OCI-LY1 (cell line): ENCODE measurements around the gene B3GAT1.

Experiments used
- H2AFZ ChIP-seq: fragments of 200-600 bp; sonication (generic), shearing (Covaris generic); 2 replicates; pipeline ENCODE4 v1.6.0; 2014; ENCODE audit warnings: antibody characterized with exemption, mild to moderate bottlenecking, low read length
- H3F3A ChIP-seq: fragments of 200-600 bp; sonication (generic), shearing (Covaris generic); 2 replicates; pipeline ENCODE4 v1.6.0; 2014; ENCODE audit warnings: mild to moderate bottlenecking, antibody characterized with exemption, low read length, moderate library complexity; ENCODE audit not compliant: insufficient read depth
- H3K27ac ChIP-seq: fragments of 200-600 bp; sonication (generic); 2 replicates; pipeline ENCODE4 v1.5.1; 2014; ENCODE audit warnings: low read length, mixed run types, mild to moderate bottlenecking, low read depth; ENCODE audit not compliant: poor library complexity, severe bottlenecking
- H3K27me3 ChIP-seq: fragments of 200-600 bp; sonication (generic); 2 replicates; pipeline ENCODE4 v1.6.0; 2014; ENCODE audit warnings: antibody characterized with exemption, mild to moderate bottlenecking, low read length, moderate library complexity; ENCODE audit not compliant: insufficient read depth
- H3K36me3 ChIP-seq: fragments of 200-600 bp; sonication (generic); 2 replicates; pipeline ENCODE4 v1.6.1; 2014; ENCODE audit warnings: mild to moderate bottlenecking, antibody characterized with exemption, low read length, moderate library complexity, mixed read lengths; ENCODE audit not compliant: insufficient read depth
- H3K4me1 ChIP-seq: fragments of 200-600 bp; sonication (generic); 2 replicates; pipeline ENCODE4 v1.5.1; 2014; ENCODE audit warnings: mild to moderate bottlenecking, low read length, moderate library complexity; ENCODE audit not compliant: insufficient read depth, severe bottlenecking
- H3K4me2 ChIP-seq: fragments of 200-600 bp; sonication (generic), shearing (Covaris generic); 2 replicates; pipeline ENCODE4 v1.6.1; 2014; ENCODE audit warnings: low read length
- H3K4me3 ChIP-seq: fragments of 200-600 bp; sonication (generic); 2 replicates; pipeline ENCODE4 v1.5.1; 2014; ENCODE audit warnings: low read length, low read depth, mild to moderate bottlenecking, mixed read lengths; ENCODE audit not compliant: poor library complexity, severe bottlenecking
- H3K79me2 ChIP-seq: fragments of 200-600 bp; shearing (Covaris generic); 2 replicates; pipeline ENCODE4 v1.6.1; 2016; ENCODE audit warnings: mixed run types, low read length, mixed read lengths; ENCODE audit not compliant: insufficient read depth
- H3K9ac ChIP-seq: fragments of 200-600 bp; sonication (generic), shearing (Covaris generic); 2 replicates; pipeline ENCODE4 v1.6.1; 2014; ENCODE audit warnings: mild to moderate bottlenecking, low read length, mixed read lengths
- H3K9me2 ChIP-seq: fragments of 200-600 bp; sonication (generic), shearing (Covaris generic); 2 replicates; pipeline ENCODE4 v1.6.1; 2014; ENCODE audit warnings: low read depth, mild to moderate bottlenecking, low read length, mixed read lengths
- H3K9me3 ChIP-seq: fragments of 200-600 bp; shearing (Covaris generic); 2 replicates; pipeline ENCODE4 v1.6.1; 2014; ENCODE audit warnings: low read length, mixed read lengths
- H4K20me1 ChIP-seq: fragments of 200-600 bp; sonication (generic), shearing (Covaris generic); 2 replicates; pipeline ENCODE4 v1.6.0; 2016; ENCODE audit warnings: mild to moderate bottlenecking, low read length; ENCODE audit not compliant: insufficient read depth
- CTCF ChIP-seq: fragments of 200-600 bp; sonication (generic), shearing (Covaris generic); IDR thresholded peaks from 2 replicates; pipeline ENCODE4 v1.5.1; 2017; ENCODE audit warnings: mild to moderate bottlenecking, antibody characterized with exemption, low read length, moderate library complexity, mixed read lengths
- EZH2 ChIP-seq: fragments of 200-600 bp; sonication (generic), shearing (Covaris generic); IDR thresholded peaks from 2 replicates; pipeline ENCODE4 v1.8.0; 2017; ENCODE audit warnings: borderline replicate concordance, mixed run types, mild to moderate bottlenecking, antibody characterized with exemption, low read length, moderate library complexity, mixed read lengths

The B3GAT1 gene

GRCh38 chr11:134385171-134385570, 26.9 kb downstream of the B3GAT1 start:
- no peaks in the 10 kb centered on the region for H3K9me3 ChIP-seq
- no peak overlapping the region for H3K4me2 ChIP-seq
- no peaks in the 10 kb centered on the region for H3K4me1 ChIP-seq
- H3K27ac ChIP-seq: no peak overlapping the region
- no peaks in the 10 kb centered on the region for H3K9me2 ChIP-seq
- H3K79me2 ChIP-seq: no peaks in the 10 kb centered on the region
- H3K36me3 ChIP-seq: no peaks in the 10 kb centered on the region
- no peak overlapping the region for H3K4me3 ChIP-seq
- H3K9ac ChIP-seq: no peak overlapping the region
- no peaks in the 10 kb centered on the region for H4K20me1 ChIP-seq
- no peaks in the 10 kb centered on the region for H3F3A ChIP-seq
- H2AFZ ChIP-seq: no peak overlapping the region
- TF ChIP-seq CTCF: no peak
- TF ChIP-seq EZH2: no peak
- no peaks in the 10 kb centered on the region for H3K27me3 ChIP-seq

- Histone ChIP-seq H3K9ac (no peak overlapping the region), H2AFZ (no peak overlapping the region), H3K79me2 (no peaks in the 10 kb centered on the region), H3K27me3 (no peaks in the 10 kb centered on the region), H3K4me1 (no peaks in the 10 kb centered on the region), H3K36me3 (no peaks in the 10 kb centered on the region), H3K9me2 (no peaks in the 10 kb centered on the region), H3F3A (no peaks in the 10 kb centered on the region), H3K4me2 (no peak overlapping the region), H3K9me3 (no peaks in the 10 kb centered on the region), H3K27ac (no peak overlapping the region), H4K20me1 (no peaks in the 10 kb centered on the region), H3K4me3 (no peak overlapping the region)
- TF ChIP-seq EZH2: no peak
- no peak for TF ChIP-seq CTCF
These were observed 27.6 kb downstream of the B3GAT1 start for GRCh38 chr11:134384406-134384805.

GRCh38 chr11:134383576-134384221, 28.3 kb downstream of the B3GAT1 start:
- Histone ChIP-seq H3K4me1 (no peaks in the 10 kb centered on the region), H3K27ac (no peak overlapping the region), H3K9me2 (no peaks in the 10 kb centered on the region), H3K27me3 (no peaks in the 10 kb centered on the region), H3K4me3 (no peak overlapping the region), H3K9ac (no peak overlapping the region), H3K9me3 (no peaks in the 10 kb centered on the region), H2AFZ (no peak overlapping the region), H3K79me2 (no peaks in the 10 kb centered on the region), H3K4me2 (no peak overlapping the region), H4K20me1 (no peaks in the 10 kb centered on the region), H3F3A (no peaks in the 10 kb centered on the region), H3K36me3 (no peaks in the 10 kb centered on the region)
- TF ChIP-seq EZH2: no peak

GRCh38 chr11:134382830-134383229, 29.2 kb downstream of the B3GAT1 start:
- Histone ChIP-seq H3K4me1 (no peaks in the 10 kb centered on the region), H3K36me3 (no peaks in the 10 kb centered on the region), H3K4me2 (no peak overlapping the region), H3K27ac (no peak overlapping the region), H2AFZ (no peak overlapping the region), H3K27me3 (no peaks in the 10 kb centered on the region), H3K9ac (no peak overlapping the region), H3K4me3 (no peak overlapping the region), H4K20me1 (no peaks in the 10 kb centered on the region), H3K9me2 (no peaks in the 10 kb centered on the region), H3K79me2 (no peaks in the 10 kb centered on the region), H3F3A (no peaks in the 10 kb centered on the region), H3K9me3 (no peaks in the 10 kb centered on the region)
- no peak for TF ChIP-seq EZH2
- no peak for TF ChIP-seq CTCF
